Transverse colon (tissue), 4 donors: Measurements from ENCODE around the gene SINHCAF. TPM values are rescaled to one million over a fixed set of nuclear protein-coding genes. Genes with fewer than 3 reads are reported as not detected.

Experiments used
- DNase-seq: peaks from one replicate; pipeline ENCODE4 v3.0.0-alpha.2; 2019
- H3K27ac ChIP-seq, 4 donors: fragments of 200-600 bp; sonication (generic); 2 replicates each; pipeline ENCODE4 v1.5.1; 2016 to 2018; ENCODE audit warnings: inconsistent platforms in 4 of 4
- H3K27me3 ChIP-seq: fragments of 200-600 bp; sonication (generic); 2 replicates; pipeline ENCODE4 v1.5.1; 2017; ENCODE audit warnings: inconsistent platforms
- H3K36me3 ChIP-seq, 4 donors: fragments of 200-600 bp; sonication (generic); 2 replicates each; pipeline ENCODE4 v1.5.1; 2017 to 2019; ENCODE audit warnings: inconsistent platforms in 4 of 4
- H3K4me1 ChIP-seq, 4 donors: fragments of 200-600 bp; sonication (generic); 2 replicates each; pipeline ENCODE4 v1.5.1; 2017 to 2020; ENCODE audit warnings: inconsistent platforms in 4 of 4
- H3K4me3 ChIP-seq, 4 donors: fragments of 200-600 bp; sonication (generic); 1 replicate in 1 of 4; 2 replicates in 3 of 4; pipeline versions ENCODE4 v1.5.1 to v1.6.1; 2017 to 2019; ENCODE audit warnings: inconsistent platforms in 4 of 4
- H3K9me3 ChIP-seq, 2 donors: fragments of 200-600 bp; sonication (generic); 2 replicates each; pipeline ENCODE4 v1.5.1; 2017 to 2019; ENCODE audit warnings: inconsistent platforms in 2 of 2
- EP300 ChIP-seq: sonication (generic); formaldehyde crosslinking; IDR thresholded peaks from one replicate; pipeline ENCODE4 v1.6.1; 2017; ENCODE audit warnings: antibody characterized with exemption, low read depth
- POLR2A ChIP-seq: fragments of 450-650 bp; IDR thresholded peaks from one replicate; pipeline ENCODE4 v1.6.1; 2016; ENCODE audit warnings: antibody characterized with exemption, mild to moderate bottlenecking, moderate library complexity
- POLR2AphosphoS5 ChIP-seq, 3 donors: sonication (generic); formaldehyde crosslinking; IDR thresholded peaks; one replicate each; pipeline ENCODE4 v1.6.1; 2016; ENCODE audit warnings: antibody characterized with exemption in 3 of 3
- WGBS, 2 donors: methylation state at CpG; one replicate each; pipeline ENCODE4 v1.1.5; 2018; ENCODE audit warnings: low coverage in 1 of 2; 5-methylcytosine and 5-hydroxymethylcytosine counted together
- in situ Hi-C, 4 donors: fragments of 200-750 bp; cut with MboI; loops; one replicate each; pipeline versions ENCODE4 v1.15.0 to v1.15.1; 2017; ENCODE audit warnings: low sequenced_read_pairs in 3 of 4, low pct_ligation_motif_present in 1 of 4, low pct_unique_long_range_greater_than_20kb in 1 of 4
- intact Hi-C: fragments of 100-400 bp; cut with DNase I; formaldehyde crosslinking; loops from one replicate; pipeline ENCODE4 v1.15.1; 2023; ENCODE audit warnings: low total_unique reads
- total RNA-seq, 4 donors: library from RNA; depleted of rRNA; stranded (reverse); fragments of >200 nt; gene quantifications; one replicate each; pipeline ENCODE4 v1.1.0, GENCODE V29; 2016
- TF ChIP-seq, protein P1 (sequence below), 5 experiments: fragments of 200-600 bp in 3 of 5; fragments of 450-650 bp in 2 of 5; sonication (generic) in 3 of 5; IDR thresholded peaks; 1 replicate in 2 of 5; 2 replicates in 3 of 5; pipeline ENCODE4 v1.5.1; 2016 to 2017; ENCODE audit warnings: antibody characterized with exemption in 5 of 5, inconsistent platforms in 3 of 5, mild to moderate bottlenecking in 2 of 5, moderate library complexity in 1 of 5

SINHCAF gene
- total RNA-seq, 4 donors from 2014 or later = 16.8 to 135 (median 64.8) TPM

- intact Hi-C loops = no loop called here
- peaks cover 0 to 51% (median 14%) of the 10 kb centered on the region in 4 donors for H3K4me1 ChIP-seq
- H3K9me3 ChIP-seq = no peaks in the 10 kb centered on the region
- 3 to 8% methylated on average over 4 to 37 of the region's 37 CpGs for WGBS, 2 donors
- H3K27me3 ChIP-seq = no peaks in the 10 kb centered on the region
- H3K4me3 ChIP-seq = peak overlapping the region; percentile 64 to 85 (median 73)
- no peaks in the 10 kb centered on the region for H3K36me3 ChIP-seq
- peak; percentile 57 for DNase-seq
- H3K27ac ChIP-seq = peak overlapping the region; percentile 93 to 96 (median 96)
- peak; percentile 68 for TF ChIP-seq POLR2A
- TF ChIP-seq, protein P1, sequence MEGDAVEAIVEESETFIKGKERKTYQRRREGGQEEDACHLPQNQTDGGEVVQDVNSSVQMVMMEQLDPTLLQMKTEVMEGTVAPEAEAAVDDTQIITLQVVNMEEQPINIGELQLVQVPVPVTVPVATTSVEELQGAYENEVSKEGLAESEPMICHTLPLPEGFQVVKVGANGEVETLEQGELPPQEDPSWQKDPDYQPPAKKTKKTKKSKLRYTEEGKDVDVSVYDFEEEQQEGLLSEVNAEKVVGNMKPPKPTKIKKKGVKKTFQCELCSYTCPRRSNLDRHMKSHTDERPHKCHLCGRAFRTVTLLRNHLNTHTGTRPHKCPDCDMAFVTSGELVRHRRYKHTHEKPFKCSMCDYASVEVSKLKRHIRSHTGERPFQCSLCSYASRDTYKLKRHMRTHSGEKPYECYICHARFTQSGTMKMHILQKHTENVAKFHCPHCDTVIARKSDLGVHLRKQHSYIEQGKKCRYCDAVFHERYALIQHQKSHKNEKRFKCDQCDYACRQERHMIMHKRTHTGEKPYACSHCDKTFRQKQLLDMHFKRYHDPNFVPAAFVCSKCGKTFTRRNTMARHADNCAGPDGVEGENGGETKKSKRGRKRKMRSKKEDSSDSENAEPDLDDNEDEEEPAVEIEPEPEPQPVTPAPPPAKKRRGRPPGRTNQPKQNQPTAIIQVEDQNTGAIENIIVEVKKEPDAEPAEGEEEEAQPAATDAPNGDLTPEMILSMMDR (IDR thresholded peaks at IDR 0.05) = no peak
- TF ChIP-seq EP300 = no peak
- in situ Hi-C loops = no loop called here
These were observed 2.4 kb downstream of the SINHCAF start for GRCh38 chr12:31323391-31324115.

DNA sequence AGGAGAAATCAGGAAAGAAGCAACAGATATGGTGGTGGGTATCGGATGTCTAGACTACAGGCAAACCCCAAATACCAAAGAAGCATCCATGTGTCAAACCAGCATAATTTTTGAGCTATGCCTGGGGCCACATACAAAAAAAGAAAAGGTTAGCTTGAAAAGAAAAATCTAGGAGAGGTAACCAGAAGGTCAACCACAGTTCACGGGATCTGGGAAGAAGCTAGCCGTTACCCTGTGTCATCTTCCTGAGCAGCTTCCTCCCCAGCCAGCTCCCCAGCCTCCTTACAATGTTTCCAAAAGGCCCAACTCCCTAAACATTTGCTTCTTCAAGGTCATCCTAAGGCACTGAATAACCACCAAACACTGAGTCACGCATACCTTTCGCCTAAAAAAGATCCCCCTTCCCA is 3.1 kb downstream of the SINHCAF start:
- TF ChIP-seq, protein P1 (IDR thresholded peaks at IDR 0.05) = no peak
- TF ChIP-seq POLR2AphosphoS5 (IDR thresholded peaks at IDR 0.05) = no peak
- no peak for TF ChIP-seq EP300
- TF ChIP-seq POLR2A = no peak
- WGBS, 2 donors = 41 to 45% methylated on average over 5 of the region's 5 CpGs

DNA sequence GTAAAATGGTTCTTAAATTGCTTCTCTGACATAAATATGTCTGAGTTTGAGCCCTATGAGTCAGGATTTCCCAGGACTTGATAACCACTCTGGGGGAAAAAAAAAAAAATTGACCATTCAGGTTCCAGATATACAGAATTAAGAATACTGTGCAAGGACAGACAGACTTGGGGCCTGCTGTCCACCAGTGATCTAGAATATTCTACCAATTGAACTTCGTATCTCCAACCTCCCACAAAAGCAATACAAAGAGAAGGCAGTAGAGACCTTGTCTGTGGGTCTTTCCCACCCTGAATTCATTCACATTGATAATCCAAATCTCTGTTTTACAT is 4.1 kb downstream of the SINHCAF start:
- intact Hi-C loops (no loop called here), in situ Hi-C loops (no loop called here)
- TF ChIP-seq EP300 (no peak), POLR2AphosphoS5 (IDR thresholded peaks at IDR 0.05) (no peak), POLR2A (no peak)
- TF ChIP-seq, protein P1 (IDR thresholded peaks at IDR 0.05) = no peak
- DNase-seq = no peak
- Histone ChIP-seq H3K9me3 (no peaks in the 10 kb centered on the region), H3K27ac (peak overlapping the region in 1 of 4 donors; percentile 93), H3K36me3 (no peaks in the 10 kb centered on the region), H3K27me3 (no peaks in the 10 kb centered on the region), H3K4me1 (peaks cover 15 to 62% (median 27%) of the 10 kb centered on the region in 4 donors), H3K4me3 (no peak overlapping the region)
- WGBS, 2 donors = 88 to 100% methylated on average over 1 of the region's 1 CpG

More for the DNA sequence above, 3.1 kb downstream of the SINHCAF start:
- H3K36me3 ChIP-seq = no peaks in the 10 kb centered on the region
- H3K27me3 ChIP-seq = no peaks in the 10 kb centered on the region
- intact Hi-C loops = no loop called here
- peak; percentile 13 for DNase-seq
- no peaks in the 10 kb centered on the region for H3K9me3 ChIP-seq
- peak overlapping the region; percentile 93 to 96 (median 96) for H3K27ac ChIP-seq
- H3K4me3 ChIP-seq = peak overlapping the region in 3 of 4 donors; percentile 64 to 79 (median 67)
- peaks cover 7 to 59% (median 20%) of the 10 kb centered on the region in 4 donors for H3K4me1 ChIP-seq
- in situ Hi-C loops = no loop called here

DNA sequence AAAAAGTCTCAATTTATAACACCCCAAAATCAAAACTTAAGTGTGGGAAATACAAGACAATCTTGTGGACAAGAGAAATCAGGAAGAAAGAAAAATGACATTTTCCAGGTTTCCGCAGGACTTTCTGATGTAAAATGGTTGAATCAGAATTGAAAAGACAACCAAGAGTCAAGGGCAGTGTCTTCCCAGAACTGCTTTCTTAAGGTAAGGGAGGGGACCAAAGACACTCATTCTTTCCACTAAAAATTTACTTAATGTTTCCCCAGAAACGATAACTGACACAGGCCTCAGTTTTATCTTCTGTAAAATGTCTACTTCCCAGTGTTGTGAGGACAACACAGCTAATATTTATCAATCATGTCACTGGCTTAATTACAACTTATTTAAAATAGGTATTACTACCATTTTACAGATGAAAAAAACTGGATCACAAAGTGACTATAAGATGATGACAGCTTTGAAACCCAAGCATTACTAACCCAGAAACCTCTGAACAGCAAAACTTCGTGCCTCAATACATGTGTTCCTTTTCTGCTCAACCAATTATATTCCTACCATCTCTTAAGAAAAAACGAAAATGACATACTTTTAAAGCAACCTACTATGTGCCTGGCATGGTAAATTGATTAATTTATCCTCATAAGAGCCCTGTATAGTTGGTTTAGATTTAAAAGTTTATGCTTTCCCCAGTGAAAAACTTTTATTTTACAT is 4.6 kb downstream of the SINHCAF start:
- Histone ChIP-seq H3K9me3 (no peaks in the 10 kb centered on the region), H3K4me3 (no peak overlapping the region), H3K27me3 (no peaks in the 10 kb centered on the region), H3K27ac (no peak overlapping the region), H3K36me3 (no peaks in the 10 kb centered on the region), H3K4me1 (peaks cover 16 to 63% (median 28%) of the 10 kb centered on the region in 4 donors)
- 64 to 67% methylated on average over 4 of the region's 4 CpGs for WGBS, 2 donors
- intact Hi-C loops = no loop called here
- in situ Hi-C loops = no loop called here
- DNase-seq = no peak
- TF ChIP-seq POLR2A (no peak), POLR2AphosphoS5 (IDR thresholded peaks at IDR 0.05) (no peak), EP300 (no peak)
- TF ChIP-seq, protein P1 (IDR thresholded peaks at IDR 0.05) = no peak
